Rectal smooth muscle tissue (tissue), 1 donor: ENCODE data around the gene FPR1.

Source experiments
- H3K27ac ChIP-seq: one replicate; pipeline ENCODE4 v1.7.0; 2013; ENCODE audit warnings: low read depth, low read length, inconsistent platforms
- H3K27me3 ChIP-seq: one replicate; pipeline ENCODE4 v1.7.0; 2013; ENCODE audit warnings: low read length; ENCODE audit not compliant: control insufficient read depth, insufficient read depth
- H3K36me3 ChIP-seq: one replicate; pipeline ENCODE4 v1.7.0; 2013; ENCODE audit warnings: low read length; ENCODE audit not compliant: control insufficient read depth, insufficient read depth
- H3K4me1 ChIP-seq: one replicate; pipeline ENCODE4 v1.7.0; 2013; ENCODE audit warnings: low read length; ENCODE audit not compliant: control insufficient read depth, insufficient read depth
- H3K4me3 ChIP-seq: one replicate; pipeline ENCODE4 v1.7.0; 2013; ENCODE audit warnings: low read length
- H3K9ac ChIP-seq: one replicate; pipeline ENCODE4 v1.7.0; 2013; ENCODE audit warnings: low read length

Gene FPR1

DNA sequence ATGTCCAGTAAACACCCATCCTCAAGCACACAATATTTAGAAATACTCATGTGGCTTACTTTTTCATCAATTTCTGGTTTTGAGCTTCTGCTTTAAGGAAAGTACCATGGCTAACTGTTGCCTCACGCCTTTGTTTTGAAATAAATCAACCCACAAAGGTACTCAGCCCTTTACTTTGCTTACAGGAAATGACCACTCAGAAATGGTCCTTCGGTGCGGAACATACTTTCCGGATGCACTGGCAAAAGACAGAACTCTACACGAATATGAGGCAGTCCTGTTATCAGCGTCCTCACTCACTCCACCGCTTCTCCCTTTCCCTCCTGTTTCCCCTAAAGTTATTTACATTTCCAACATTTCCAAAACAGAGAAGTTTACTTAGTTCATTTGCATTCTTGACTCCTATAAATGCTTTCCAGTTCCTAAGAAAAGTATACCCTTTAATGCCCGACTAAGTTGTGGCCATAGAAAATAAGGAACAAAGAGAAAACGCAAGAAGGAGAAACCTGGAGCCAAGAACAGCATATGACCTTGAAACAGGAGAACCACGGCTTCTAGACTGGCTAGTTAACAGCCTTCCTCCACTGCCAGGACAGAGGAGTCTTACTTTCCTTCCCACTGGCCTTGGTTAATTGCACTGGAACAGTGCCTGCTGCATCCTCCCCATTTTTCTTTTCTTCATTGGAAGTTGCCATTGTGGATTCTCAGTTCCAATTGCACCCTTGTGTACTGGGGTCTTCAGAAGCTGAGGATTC is 19.9 kb upstream of the FPR1 start:
- Histone ChIP-seq H3K27ac (no peak overlapping the region), H3K4me3 (no peak overlapping the region), H3K27me3 (peaks cover 2% of the 10 kb centered on the region), H3K4me1 (no peaks in the 10 kb centered on the region), H3K9ac (no peak overlapping the region), H3K36me3 (no peaks in the 10 kb centered on the region)

DNA sequence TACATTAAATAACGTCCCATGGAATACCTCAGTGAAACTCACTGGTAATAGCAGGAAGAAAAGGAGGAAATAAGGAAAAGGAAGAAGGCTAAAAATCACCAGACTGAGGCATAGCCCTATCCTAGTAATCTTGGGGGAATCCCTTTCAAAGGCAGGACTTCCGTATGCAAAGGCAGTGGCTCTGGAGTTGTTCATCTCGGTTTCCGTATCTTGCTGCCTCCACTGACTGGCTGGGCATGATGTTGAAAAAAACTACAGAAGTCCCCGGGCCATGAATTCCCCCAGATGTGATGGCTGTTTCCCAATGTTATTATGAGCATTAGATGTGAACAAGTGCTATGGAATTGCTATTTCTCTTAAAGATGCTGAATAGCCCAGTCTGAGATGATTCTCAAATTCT is 14.8 kb upstream of the FPR1 start:
- no peak overlapping the region for H3K4me3 ChIP-seq
- H3K27ac ChIP-seq: no peak overlapping the region
- H3K36me3 ChIP-seq: no peaks in the 10 kb centered on the region

DNA sequence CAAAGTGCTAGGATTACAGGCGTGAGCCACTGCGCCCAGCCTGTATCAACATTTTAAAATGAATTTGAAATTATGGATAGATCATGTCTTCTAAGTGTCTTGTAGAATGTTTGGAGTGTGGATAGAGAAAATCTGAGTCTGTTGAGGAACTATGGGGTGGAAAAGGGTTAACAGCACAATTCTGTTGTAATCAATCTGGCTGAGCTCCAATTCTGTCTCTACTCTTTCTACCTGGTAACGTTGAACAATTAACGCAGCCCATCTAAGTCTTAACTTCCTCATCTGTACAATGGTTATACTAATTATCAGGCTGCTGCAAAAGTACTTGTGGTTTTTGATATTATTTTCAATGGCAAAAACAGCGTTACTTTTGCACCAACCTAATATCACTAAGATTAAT is 13.4 kb upstream of the FPR1 start:
- no peaks in the 10 kb centered on the region for H3K4me1 ChIP-seq
- no peaks in the 10 kb centered on the region for H3K36me3 ChIP-seq
- no peak overlapping the region for H3K4me3 ChIP-seq
- peaks cover 2% of the 10 kb centered on the region for H3K27me3 ChIP-seq
- H3K9ac ChIP-seq: no peak overlapping the region
- H3K27ac ChIP-seq: no peak overlapping the region

More for the DNA sequence above, 14.8 kb upstream of the FPR1 start:
- Histone ChIP-seq H3K4me1 (no peaks in the 10 kb centered on the region), H3K9ac (no peak overlapping the region), H3K27me3 (peaks cover 2% of the 10 kb centered on the region)

GRCh38 chr19:51761696-51762095 is 10.0 kb upstream of the FPR1 start:
- no peak overlapping the region for H3K9ac ChIP-seq

GRCh38 chr19:51760697-51761356 is 9.1 kb upstream of the FPR1 start, which contains the start of gene FPR2:
TSS of gene FPR2 (plus strand) at chr19:51761180. CDS start at chr19:51768659, 7,479 bp downstream.
- H3K27ac ChIP-seq: no peak within 1 kb of the TSS
- no peaks in the 10 kb centered on the region for H3K27me3 ChIP-seq
- H3K4me1 ChIP-seq: no peaks in the 10 kb centered on the region
- no peaks in the 10 kb centered on the region for H3K36me3 ChIP-seq
- H3K4me3 ChIP-seq: no peak within 1 kb of the TSS
- H3K9ac ChIP-seq: no peak within 1 kb of the TSS

More at GRCh38 chr19:51761696-51762095, 10.0 kb upstream of the FPR1 start:
- Histone ChIP-seq H3K27ac (no peak overlapping the region), H3K27me3 (no peaks in the 10 kb centered on the region), H3K36me3 (no peaks in the 10 kb centered on the region), H3K4me1 (no peaks in the 10 kb centered on the region), H3K4me3 (no peak overlapping the region)

GRCh38 chr19:51755571-51755970 is 3.9 kb upstream of the FPR1 start:
- H3K36me3 ChIP-seq: no peaks in the 10 kb centered on the region
- H3K4me1 ChIP-seq: no peaks in the 10 kb centered on the region
- H3K9ac ChIP-seq: no peak overlapping the region
- no peak overlapping the region for H3K27ac ChIP-seq
- no peaks in the 10 kb centered on the region for H3K27me3 ChIP-seq
- no peak overlapping the region for H3K4me3 ChIP-seq

- no peaks in the 10 kb centered on the region for H3K36me3 ChIP-seq
- no peaks in the 10 kb centered on the region for H3K4me1 ChIP-seq
- H3K27me3 ChIP-seq: no peaks in the 10 kb centered on the region
- no peak overlapping the region for H3K9ac ChIP-seq
- H3K4me3 ChIP-seq: no peak overlapping the region
- H3K27ac ChIP-seq: no peak overlapping the region
Measured at GRCh38 chr19:51754770-51755169, 3.1 kb upstream of the FPR1 start.

GRCh38 chr19:51754109-51754508 is 2.4 kb upstream of the FPR1 start:
- Histone ChIP-seq H3K27me3 (no peaks in the 10 kb centered on the region), H3K27ac (no peak overlapping the region), H3K4me1 (no peaks in the 10 kb centered on the region), H3K4me3 (no peak overlapping the region), H3K9ac (no peak overlapping the region), H3K36me3 (no peaks in the 10 kb centered on the region)

DNA sequence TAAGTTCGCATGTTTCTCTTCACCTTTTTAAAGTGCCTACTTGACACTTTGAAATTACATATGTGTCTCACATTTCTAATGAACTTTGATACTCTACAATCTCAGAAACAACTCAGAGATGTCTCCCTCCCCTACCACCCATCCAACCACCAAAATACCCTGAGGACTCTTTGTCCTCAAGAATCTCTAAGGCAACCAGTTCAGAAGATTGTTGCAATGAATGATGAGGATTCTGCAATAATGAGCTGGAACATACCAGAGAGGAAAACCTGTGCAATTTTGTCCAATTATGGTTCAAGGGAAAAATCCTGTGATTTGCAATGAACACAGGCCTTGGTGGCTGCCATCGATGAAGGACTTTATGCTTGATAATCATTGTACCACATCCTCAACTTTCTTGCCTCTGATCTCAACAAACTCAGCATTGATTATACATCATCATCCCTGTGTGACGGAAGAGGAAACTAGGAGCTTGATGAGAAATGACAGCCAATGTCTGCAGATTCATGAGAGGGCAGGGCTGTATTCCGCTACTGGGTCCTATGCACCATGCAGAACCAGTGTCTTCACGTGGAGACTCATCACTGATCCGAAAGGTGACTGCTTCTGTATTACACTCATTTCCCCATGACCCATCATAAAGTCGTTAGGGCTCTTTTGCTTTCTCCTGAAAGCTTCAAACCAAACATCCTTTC is 1.1 kb downstream of the FPR1 start:
- H3K27ac ChIP-seq: no peak overlapping the region
- no peak overlapping the region for H3K4me3 ChIP-seq
- no peaks in the 10 kb centered on the region for H3K27me3 ChIP-seq
- H3K36me3 ChIP-seq: no peaks in the 10 kb centered on the region
- H3K9ac ChIP-seq: no peak overlapping the region
- H3K4me1 ChIP-seq: no peaks in the 10 kb centered on the region

DNA sequence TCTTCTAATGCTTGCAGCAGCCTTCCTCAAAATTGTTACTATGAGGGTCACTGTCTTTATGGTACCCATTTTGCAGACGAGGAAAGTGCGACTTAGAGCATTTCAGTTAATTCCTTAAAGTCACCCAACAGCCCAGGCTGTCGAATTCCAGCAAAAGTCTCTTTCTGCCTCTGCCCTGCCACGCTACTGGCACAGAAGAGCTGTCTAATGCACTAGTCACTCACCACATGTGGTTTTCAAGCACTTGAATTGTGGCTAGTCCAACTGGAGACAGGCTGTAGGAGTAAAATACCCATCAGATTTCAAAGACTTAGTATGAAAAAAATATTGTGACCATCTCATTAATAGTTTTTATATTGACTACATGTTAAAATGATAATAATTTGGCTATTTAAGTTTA is 1.7 kb downstream of the FPR1 start:
- no peak overlapping the region for H3K27ac ChIP-seq
- no peak overlapping the region for H3K4me3 ChIP-seq
- H3K27me3 ChIP-seq: no peaks in the 10 kb centered on the region
- no peak overlapping the region for H3K9ac ChIP-seq
- H3K4me1 ChIP-seq: no peaks in the 10 kb centered on the region
- no peaks in the 10 kb centered on the region for H3K36me3 ChIP-seq

GRCh38 chr19:51746731-51747130 is 4.9 kb downstream of the FPR1 start:
- H3K9ac ChIP-seq: no peak overlapping the region
- no peaks in the 10 kb centered on the region for H3K27me3 ChIP-seq
- no peak overlapping the region for H3K27ac ChIP-seq
- H3K4me3 ChIP-seq: no peak overlapping the region
- H3K4me1 ChIP-seq: no peaks in the 10 kb centered on the region
- no peaks in the 10 kb centered on the region for H3K36me3 ChIP-seq

- H3K4me3 ChIP-seq: no peak overlapping the region
- no peak overlapping the region for H3K9ac ChIP-seq
- H3K27ac ChIP-seq: no peak overlapping the region
- no peaks in the 10 kb centered on the region for H3K4me1 ChIP-seq
- no peaks in the 10 kb centered on the region for H3K27me3 ChIP-seq
- no peaks in the 10 kb centered on the region for H3K36me3 ChIP-seq
Measured at GRCh38 chr19:51743405-51743804, 8.3 kb downstream of the FPR1 start.
